HG03280 (cell line): ENCODE results near the gene LPP.
A peak's percentile ranks its signal among the peaks of the same experiment; 100 is the strongest.

ENCODE experiments used
- ATAC-seq: cut with Tn5 transposase; IDR thresholded peaks from one replicate; pipeline ENCODE4 v1.9.1; 2021; ENCODE audit warnings: mild to moderate bottlenecking, moderate library complexity; ENCODE audit not compliant: unreplicated experiment

LPP gene

DNA sequence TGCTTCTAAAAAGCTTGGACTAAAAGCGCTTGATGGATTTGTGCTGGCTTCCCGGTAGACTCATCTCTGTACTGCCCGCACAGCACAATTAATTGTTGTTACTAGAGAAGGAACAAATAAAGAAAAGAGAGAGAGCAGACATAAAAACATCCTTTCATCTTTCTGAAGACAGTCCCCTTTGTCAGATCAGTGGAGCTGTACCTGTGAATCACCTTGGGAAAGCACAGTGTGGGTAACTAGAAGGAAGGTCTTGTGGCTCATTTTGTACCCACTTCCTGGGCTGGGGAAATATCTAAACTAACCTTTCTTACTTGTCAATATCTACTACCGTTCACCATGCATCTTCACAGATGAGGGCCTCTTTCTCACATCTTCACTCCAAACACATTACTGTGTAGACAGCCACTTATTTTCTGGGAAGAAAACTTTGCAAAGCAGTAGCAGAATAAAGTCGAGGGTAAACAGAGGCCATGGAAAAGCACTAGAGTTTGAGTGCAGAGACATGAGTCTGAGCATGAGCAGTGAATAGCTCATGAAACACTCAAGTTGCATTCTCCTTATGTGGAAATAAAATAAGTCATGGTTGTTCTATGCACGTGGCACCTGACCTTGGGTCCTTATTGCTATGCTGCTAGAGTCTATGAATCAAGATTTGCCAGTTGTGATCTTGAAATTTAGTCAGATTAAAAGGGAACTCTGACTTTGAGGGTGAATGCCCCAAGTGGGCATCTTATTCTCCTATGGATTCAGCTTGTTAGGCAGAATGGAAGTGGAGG, 169.3 kb downstream of the LPP start:
- no peak for ATAC-seq

DNA sequence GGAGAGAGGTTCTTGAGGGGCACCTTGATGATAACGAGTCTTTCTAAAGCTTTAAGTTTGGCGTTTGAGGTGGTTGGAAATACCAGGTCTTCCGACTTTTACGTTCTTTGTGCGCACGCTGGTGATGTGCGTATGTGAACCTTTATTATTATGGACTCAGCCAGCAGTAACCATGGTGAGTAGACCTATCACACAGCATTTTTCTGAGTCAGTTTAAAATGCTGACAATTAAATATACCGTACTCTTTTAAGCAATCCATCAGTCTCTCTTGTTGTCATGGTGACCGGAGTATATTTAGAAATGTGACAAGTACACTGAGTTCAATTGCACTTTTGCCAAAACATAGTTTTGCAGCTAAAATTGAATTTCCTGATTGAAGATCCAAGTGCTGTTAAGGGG, 172.2 kb downstream of the LPP start:
- ATAC-seq, result no peak

DNA sequence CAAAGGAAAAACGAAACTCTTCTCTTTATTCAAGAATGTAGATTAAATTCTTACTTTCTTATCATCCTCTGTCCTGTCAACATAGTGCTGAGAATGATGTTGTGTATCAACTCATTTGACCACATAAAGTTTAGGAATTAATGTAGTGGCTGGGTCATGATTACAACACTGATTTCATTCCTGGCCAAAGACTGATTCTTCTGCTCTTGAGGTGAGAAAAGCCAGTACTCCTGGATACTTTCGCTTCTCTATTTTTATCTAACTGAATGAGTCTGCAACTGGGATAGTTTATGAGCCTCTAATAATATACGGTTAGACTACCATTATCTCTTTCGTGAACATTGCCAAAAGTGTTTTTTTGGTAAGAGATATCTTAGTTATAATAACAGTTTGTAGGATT, 173.0 kb downstream of the LPP start:
- ATAC-seq, result no peak

DNA sequence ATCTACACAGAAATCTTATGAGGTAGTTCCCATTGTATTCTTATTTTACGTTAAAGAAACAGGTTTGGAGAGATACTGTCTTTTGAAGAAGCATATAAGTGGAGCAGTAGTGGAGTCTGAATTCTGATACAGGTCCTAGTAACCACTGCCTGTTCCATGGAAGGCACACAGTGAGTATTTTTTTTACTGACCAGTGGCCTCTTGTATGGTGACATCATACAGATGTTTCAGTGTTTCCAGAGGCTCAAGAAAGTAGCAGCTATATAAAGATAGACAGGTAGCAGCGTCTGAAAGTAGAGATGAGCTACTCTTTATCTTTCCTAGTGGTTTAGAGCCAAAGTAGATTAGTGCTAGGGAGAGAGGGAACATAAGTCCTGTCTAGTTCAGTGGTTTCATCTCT, 173.5 kb downstream of the LPP start:
- no peak for ATAC-seq

DNA sequence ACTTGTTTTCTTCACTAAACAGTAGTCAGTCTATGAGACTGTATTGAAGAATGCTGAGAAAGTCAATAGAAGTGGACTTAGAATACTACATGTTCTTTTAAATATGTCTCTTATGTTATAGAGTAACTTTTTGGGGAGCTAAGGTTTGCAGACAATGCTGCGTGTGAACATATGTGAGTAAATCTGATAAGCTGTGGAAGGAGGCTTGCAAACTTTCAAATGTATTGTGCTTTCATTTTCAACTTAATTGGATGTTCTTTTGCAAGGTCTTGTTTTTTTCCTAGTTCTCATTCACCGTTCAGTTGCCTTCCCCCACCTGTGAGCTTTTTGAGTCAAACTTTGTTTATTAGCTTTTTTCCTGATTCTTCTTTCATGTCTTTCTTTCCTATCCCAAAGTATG, 176.2 kb downstream of the LPP start:
- ATAC-seq, result no peak

DNA sequence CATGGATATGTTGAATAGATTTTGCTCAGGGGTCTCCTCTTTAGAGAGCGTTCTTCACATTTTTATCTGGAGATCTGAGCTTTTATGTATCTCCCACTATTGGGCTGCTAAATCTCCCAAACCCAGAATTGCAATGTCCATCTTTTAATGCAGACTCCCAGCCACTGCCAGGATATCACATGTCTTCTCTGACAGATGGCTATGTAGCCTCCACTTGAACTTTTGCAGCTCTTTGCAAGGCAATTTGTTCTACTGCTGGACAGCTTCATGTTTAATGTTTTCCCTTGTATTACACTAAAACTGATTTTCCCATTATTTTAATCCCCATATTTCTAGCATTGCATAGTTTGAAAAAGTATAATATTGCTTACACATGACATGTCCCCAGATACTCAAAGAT, 177.2 kb downstream of the LPP start:
- ATAC-seq, result no peak

DNA sequence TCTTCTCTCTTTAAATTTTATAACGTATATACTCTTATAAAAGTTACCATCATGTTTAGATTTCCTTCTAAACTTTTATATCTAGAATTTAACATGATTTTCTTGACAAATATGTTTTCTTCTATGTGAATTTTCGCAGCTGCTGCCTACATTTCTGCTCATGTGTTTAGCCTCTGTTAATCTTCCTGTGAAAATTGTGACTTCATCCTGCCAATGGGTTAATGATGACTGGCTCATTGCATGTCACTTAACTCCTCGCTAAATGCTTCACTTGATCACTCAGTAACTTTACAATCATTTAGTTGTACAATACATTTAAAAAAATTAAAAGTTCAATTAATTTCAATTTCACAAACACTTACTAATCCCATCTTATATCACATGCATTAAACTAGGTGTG, 178.1 kb downstream of the LPP start:
- no peak for ATAC-seq

DNA sequence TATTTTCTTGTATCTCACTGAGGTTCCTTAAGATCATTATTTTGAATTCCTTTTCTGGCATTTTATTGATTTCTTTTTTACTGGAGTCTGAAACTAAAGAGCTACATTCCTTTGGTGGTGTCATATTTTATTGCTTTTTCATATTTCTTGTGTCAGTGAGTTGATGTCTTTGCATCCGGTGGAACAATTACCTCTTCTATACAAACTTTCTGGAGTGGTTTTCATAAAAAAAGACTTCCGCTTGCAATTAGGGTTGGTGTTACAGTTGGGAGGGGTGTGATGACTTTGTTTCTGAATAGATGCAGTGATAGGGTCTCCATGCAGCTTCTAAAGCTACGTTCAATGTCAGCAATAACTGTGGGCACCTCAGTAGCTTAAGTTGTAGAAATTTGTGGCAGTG, 181.7 kb downstream of the LPP start:
- ATAC-seq, result no peak

DNA sequence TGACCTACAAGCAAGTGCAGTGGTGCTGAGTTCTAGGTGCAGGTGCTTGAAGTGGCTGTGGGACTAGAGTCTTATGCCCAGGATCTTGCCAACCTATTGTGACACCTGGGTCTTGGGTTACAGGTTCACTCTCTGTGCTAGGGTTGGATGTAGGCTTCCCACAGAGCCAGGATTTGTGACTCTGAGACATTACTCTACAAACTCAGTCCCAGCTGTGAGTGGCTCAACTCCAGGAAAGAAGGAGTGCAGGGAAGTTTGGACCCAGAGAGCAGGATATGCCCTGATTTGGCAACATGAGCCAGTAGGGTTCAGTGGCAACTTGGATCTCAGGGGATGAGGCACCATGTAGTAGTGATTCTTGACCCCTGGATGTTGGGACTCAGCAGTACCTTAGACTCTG, 182.2 kb downstream of the LPP start:
- ATAC-seq, result no peak

DNA sequence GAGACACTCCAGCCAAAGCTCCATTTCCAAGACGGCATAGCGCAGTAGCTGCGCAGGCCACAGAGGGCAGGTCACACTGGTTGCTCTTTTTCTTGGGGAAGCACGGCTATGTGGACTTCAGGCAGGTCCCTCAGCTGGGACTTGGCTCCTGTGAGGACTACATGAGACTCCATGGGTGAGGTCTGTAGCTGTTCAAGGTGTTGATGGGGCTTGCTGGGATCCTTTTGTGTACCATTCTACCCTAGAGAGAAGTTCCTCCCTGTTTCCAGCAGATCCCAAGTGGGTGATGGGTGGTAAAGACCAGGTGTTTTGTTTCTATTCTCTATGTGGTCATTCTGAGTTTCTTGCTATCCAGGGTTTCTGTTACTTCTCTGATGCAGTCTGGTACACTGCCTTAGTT, 183.3 kb downstream of the LPP start:
- ATAC-seq, result no peak

DNA sequence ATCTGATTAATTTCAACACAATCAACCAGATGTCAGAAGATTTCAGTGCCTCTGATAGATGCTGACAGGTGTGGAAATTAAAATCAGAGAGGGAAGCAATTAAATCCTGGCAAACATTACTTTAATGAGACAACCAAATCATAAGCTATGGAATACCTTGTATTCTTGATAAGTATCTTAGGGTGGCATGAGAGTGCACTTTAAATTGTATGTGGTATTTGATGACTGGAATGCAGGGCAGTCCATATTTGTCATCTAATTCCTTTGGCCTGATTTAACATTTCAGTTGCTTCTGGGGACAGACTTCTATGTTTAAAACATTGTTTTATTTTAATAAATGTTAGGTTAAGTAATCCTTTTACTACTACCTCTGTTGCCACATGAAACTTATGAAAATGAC, 184.1 kb downstream of the LPP start:
- ATAC-seq, result no peak

DNA sequence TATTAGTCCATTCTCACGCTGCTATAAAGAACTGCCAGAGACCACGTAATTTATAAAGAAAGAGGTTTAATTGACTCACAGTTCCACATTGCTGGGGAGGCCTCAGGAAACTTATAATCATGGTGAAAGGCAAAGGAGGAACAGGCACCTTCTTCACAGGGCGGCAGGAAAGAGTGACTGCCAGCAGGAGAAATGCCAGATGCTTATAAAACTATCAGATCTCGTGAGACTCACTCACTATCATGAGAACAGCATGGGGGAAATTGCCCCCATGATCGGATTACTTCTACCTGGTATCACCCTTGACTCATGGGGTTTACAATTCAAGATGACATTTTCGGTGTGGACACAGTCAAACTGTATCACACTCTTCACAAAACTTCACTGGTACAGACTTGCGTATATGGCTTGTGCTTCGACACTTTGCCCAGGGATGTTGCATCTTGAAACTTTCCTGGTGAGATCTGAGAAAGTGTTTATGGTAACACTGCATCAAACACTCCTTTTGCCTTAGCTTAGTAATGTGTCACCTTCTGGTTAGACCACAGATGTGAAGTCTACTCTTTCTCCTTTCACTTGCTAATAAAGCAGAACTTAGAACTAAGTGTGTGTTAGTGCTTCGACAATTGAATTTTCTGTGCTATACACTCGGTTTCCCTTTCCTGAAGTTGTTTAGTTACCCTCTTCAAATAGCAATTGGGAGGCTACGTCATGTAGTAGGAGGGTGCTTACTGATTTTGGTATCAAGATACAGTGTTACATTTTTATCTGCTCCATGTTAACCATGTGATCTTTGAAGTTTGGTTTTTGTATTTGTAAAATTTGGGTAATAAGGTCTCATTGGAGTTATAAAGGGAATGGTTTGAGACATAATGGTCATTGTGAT, 185.7 kb downstream of the LPP start:
- peak; percentile 71 for ATAC-seq

DNA sequence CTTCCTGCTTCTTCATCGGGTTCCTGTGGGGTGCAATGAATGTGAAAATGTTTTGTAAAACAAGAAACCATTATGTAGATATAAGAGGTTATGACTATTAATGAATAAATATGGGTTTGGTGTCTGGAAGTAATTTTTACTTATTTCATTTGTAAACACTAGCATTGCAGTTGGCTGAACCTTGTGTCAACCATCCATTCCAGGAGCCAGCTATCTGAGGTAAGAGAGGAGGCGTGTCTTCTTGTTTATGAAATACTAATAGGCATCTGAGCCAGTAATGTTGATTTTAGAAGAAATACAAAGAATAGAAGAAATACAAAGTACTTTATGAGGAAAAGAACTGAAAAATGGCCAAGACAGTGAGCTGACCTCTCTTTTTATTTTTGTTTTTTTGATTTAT, 187.5 kb downstream of the LPP start:
- no peak for ATAC-seq

DNA sequence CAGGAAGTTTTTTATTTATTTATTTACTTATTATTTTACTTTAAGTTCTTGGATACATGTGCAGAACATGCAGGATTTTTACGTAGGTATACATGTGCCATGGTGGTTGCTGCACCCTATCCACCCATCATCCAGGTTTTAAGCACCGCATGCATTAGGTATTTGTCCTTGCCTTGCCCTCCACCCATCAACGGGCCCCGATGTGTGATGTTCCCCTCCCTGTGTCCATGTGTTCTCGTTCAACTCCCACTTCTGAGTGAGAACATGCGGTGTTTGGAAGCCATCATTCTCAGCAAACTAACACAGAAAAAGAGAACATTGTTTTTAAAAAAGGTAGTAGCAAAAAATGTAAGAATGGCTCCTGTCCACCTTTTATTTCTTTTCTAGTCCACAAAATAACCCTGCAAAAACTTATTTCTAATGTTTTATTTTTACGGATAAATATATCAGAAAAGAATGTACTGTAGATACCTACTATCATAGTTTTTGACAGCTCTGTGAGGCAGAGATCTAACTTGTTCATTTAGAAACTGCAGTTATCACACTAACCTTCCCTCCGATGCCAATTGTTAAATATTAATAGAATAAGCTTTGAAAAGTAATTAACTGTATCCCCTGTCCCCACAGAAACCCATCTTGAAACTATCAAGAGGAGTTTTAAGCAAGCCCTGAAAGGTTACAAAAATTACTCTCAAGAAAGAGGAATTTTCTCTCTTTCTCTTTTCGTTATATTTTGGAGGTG, 189.2 kb downstream of the LPP start:
- ATAC-seq, result no peak

DNA sequence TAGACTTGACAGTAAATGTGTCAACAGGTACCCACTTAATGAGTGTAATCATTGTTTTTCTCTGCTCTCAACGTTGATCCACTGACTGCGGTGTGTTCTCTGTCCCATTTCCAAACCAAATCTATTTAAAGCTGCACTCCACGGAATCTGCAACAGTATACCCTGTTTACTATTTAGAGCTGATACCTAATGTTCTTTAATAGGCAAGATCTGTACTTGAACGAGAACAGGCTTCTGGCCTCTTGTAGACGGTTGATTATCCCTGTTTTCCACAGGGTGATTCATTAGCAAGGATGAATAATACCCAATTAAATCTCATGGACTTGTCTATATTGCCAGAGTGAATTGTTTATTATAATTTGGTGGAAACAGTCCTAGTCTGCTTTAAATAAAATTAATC, 189.9 kb downstream of the LPP start:
- no peak for ATAC-seq

DNA sequence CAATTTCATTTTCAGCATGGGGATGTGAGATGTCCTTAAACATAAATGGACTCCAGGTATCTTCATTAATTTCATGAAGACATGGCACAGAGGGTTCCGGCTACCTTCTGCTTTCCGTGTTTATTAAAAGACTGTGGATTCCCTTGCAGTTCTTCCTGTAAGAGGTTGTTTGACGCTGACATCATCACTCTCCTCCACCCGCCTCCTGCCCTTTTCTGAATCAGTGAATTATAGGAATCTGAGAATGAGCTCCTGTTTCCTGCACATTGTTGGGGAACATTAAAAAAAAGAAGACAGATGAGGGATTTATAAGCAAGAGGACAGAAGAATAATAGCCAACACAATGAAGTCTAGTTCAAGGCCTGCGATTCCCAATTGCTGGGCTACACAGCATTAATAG, 191.3 kb downstream of the LPP start:
- ATAC-seq, result no peak

DNA sequence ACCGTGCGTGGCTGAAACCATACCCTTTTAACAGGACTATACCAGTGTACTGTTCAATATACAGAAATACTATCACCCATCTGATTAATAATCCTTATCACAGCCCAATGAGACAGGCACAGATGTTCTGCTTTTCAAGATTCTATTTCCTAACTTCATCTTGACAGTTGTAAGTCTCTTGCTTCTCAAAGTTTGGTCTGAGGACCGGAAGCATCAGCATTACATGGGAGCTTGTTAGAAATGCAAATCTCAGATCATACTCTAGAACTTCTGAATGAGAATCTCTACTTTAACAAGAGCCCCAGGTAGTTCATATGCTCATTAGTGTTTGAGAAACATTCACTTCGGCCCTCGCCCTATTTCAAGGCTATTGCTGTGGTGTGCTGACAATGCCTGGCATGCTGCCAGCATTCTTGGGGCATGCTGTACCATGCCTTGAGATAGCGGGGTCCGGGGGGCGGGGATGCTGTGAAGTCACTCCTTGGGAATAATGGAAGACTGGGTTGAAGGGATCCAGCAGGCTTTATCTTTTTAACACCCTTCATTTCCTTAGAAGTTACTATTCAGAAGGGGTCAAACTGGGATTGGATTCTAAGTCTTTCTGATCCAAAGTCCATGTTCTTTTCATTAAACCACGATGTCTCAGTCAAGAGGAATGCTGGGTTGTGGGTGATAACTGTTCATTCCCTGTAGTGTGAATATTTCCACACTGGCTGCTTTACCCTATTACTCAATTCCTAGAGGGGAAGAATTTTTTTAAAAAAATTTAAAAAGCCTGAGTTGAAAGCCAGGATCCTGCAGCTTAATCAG, 194.7 kb downstream of the LPP start:
- ATAC-seq, result no peak

DNA sequence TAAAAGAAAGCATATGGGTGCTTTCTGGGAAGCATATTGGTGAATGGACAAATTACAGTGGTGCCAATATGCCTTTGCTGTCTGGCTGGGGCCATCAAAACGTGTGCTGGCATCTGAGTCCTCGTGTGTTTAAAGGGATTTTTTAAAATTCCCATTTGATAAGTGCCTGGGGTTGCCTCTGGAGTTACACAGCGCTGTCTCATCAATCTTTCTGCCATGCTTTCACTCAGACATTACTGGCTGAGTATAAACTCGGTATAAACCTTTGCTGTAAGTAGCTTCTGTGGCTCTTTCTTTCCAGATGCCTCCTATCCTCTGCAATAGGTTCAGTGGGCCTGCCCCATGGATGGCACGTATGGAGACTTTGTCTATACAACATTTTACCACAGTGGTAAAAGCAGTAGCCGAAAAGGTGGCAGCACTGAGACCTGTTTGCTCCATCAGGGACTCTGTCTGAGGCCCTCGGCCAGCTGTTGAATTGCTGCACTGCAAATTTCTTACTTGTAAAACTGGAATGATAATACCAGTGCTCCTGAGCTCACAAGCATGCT, 195.5 kb downstream of the LPP start:
- ATAC-seq, result no peak

DNA sequence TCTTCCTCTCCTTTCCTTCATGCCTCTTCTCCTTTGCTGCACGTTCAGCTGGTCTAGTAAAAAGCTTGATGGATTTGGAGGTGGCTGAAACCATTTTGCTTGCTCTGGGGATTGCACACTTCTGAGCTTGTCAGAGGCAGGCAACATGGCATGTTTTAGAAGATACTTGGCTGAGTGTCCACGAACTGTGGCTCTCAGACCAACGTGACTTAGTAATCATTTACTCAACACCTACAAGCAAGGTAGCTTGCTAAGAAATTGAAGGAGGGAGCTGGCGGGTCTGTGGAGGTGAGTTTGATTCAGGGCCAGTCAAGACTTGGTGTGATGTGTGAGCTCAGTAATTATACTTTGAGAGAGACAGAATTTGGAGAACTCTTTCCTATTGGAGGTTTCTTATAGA, 196.0 kb downstream of the LPP start:
- ATAC-seq, result no peak

DNA sequence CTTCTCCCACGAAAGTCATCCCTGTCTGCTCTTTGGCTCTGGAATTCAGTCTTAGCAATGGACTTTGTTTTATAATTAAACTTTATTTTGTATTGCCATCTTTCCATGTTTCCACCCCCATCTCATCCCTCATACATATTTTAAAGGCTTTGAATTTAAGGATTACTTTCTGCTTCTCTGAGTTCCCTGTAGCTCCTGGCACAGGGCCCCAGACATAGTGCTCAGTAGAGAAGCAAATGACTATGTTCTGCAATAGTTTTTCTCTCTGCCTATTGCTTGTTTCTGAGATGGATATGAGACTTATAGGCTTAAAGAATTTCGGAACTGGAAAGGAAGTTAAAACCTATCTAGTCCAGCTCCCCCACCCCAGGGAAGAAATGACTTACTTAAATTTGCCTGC, 197.0 kb downstream of the LPP start:
- ATAC-seq, result no peak

DNA sequence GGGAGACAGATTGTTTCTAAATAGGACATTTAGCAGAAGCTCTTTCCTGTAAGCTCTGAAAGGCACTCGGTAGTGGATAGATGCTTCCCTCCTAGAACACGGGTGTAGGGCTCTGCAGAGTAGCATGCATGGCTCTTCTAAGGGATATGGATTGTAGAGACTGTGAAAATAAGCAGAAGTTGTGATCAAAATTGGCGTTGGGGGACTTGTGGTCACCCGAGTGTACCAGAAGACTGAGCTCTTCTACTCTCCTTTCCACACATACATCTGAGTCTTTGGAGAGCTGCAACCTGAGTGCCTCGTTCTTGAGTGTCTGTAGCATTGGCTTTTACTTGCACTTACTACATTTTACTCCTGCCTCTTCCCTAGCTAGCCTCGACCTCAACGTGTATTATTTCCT, 197.7 kb downstream of the LPP start:
- no peak for ATAC-seq
